ENCODE results near the gene INPPL1.

DNA sequence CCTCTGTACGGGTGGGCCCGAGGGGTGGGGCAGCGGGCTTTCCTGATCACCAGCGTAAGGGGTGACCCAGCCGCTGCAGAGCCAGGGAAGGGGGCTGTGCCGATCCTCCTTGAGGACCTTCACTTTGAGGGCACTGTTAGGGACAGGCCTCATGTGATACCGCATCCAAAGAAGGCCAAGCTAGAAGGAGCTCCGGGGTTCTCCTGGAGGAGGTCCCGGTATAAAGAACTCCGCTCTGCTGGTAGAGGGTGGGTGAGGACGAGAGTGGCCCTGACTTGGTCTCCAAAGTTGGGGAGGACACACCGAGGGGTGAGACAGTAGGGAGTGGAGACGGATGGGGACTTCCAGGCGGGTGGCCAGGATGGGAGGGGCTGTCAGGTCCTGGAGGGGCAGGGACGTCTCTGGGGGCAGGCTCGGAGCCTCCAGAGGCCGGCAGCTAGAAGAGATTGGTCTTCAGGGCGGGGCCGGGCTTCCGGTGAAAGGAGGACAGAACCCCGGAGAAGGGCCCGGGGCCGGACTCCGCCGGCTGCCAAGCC lies 14.8 kb downstream of the INPPL1 start:
- TF ChIP-seq, protein P1, sequence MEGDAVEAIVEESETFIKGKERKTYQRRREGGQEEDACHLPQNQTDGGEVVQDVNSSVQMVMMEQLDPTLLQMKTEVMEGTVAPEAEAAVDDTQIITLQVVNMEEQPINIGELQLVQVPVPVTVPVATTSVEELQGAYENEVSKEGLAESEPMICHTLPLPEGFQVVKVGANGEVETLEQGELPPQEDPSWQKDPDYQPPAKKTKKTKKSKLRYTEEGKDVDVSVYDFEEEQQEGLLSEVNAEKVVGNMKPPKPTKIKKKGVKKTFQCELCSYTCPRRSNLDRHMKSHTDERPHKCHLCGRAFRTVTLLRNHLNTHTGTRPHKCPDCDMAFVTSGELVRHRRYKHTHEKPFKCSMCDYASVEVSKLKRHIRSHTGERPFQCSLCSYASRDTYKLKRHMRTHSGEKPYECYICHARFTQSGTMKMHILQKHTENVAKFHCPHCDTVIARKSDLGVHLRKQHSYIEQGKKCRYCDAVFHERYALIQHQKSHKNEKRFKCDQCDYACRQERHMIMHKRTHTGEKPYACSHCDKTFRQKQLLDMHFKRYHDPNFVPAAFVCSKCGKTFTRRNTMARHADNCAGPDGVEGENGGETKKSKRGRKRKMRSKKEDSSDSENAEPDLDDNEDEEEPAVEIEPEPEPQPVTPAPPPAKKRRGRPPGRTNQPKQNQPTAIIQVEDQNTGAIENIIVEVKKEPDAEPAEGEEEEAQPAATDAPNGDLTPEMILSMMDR (IDR thresholded peaks at IDR 0.05; ENCODE audit: insufficient read depth, low read length): no peak
- TF ChIP-seq, protein P2, sequence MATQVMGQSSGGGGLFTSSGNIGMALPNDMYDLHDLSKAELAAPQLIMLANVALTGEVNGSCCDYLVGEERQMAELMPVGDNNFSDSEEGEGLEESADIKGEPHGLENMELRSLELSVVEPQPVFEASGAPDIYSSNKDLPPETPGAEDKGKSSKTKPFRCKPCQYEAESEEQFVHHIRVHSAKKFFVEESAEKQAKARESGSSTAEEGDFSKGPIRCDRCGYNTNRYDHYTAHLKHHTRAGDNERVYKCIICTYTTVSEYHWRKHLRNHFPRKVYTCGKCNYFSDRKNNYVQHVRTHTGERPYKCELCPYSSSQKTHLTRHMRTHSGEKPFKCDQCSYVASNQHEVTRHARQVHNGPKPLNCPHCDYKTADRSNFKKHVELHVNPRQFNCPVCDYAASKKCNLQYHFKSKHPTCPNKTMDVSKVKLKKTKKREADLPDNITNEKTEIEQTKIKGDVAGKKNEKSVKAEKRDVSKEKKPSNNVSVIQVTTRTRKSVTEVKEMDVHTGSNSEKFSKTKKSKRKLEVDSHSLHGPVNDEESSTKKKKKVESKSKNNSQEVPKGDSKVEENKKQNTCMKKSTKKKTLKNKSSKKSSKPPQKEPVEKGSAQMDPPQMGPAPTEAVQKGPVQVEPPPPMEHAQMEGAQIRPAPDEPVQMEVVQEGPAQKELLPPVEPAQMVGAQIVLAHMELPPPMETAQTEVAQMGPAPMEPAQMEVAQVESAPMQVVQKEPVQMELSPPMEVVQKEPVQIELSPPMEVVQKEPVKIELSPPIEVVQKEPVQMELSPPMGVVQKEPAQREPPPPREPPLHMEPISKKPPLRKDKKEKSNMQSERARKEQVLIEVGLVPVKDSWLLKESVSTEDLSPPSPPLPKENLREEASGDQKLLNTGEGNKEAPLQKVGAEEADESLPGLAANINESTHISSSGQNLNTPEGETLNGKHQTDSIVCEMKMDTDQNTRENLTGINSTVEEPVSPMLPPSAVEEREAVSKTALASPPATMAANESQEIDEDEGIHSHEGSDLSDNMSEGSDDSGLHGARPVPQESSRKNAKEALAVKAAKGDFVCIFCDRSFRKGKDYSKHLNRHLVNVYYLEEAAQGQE (IDR thresholded peaks at IDR 0.05; ENCODE audit: insufficient replicate concordance, low read depth): no peak
- peak; percentile 41; the same call in 1 of the 2 replicates for TF ChIP-seq POLR2AphosphoS5 (IDR thresholded peaks at IDR 0.05; ENCODE audit: low read depth)
- TF ChIP-seq GABPA (IDR thresholded peaks at IDR 0.05; ENCODE audit: low read depth): no peak
- no peak for TF ChIP-seq SPI1 (IDR thresholded peaks at IDR 0.05; ENCODE audit: borderline replicate concordance, low read depth)
